Activated CD8-positive, alpha-beta memory T cell treated with anti-CD3 and anti-CD28 coated beads, Interleukin-2, amount 50 U/mL, for 48 hours (primary cell): Measurements from ENCODE around the gene SAA4.

Experiments used
- DNase-seq: peaks from one replicate; pipeline ENCODE4 v3.0.0-alpha.2; 2020

SAA4 gene

GRCh38 chr11:18188796-18189195 lies 47.8 kb downstream of the SAA4 start:
- DNase-seq: no peak
